A673 (cell line): Measurements from ENCODE around the gene RNF26.

ENCODE experiments used
- EZH2 ChIP-seq: fragments of 200-600 bp; sonication (generic); IDR thresholded peaks from 2 replicates; pipeline ENCODE4 v1.6.1; 2017; ENCODE audit warnings: borderline replicate concordance, low read depth, mild to moderate bottlenecking, mixed read lengths, antibody characterized with exemption, low read length; ENCODE audit not compliant: poor library complexity, severe bottlenecking
- TF ChIP-seq, protein P1 (sequence below): fragments of 300-800, 200-600 bp; sonication (generic); conservative IDR thresholded peaks from 2 replicates; pipeline ENCODE4 v1.5.1; 2017; ENCODE audit warnings: low read depth, mild to moderate bottlenecking, antibody characterized with exemption, low read length, moderate library complexity, mixed read lengths

DNA sequence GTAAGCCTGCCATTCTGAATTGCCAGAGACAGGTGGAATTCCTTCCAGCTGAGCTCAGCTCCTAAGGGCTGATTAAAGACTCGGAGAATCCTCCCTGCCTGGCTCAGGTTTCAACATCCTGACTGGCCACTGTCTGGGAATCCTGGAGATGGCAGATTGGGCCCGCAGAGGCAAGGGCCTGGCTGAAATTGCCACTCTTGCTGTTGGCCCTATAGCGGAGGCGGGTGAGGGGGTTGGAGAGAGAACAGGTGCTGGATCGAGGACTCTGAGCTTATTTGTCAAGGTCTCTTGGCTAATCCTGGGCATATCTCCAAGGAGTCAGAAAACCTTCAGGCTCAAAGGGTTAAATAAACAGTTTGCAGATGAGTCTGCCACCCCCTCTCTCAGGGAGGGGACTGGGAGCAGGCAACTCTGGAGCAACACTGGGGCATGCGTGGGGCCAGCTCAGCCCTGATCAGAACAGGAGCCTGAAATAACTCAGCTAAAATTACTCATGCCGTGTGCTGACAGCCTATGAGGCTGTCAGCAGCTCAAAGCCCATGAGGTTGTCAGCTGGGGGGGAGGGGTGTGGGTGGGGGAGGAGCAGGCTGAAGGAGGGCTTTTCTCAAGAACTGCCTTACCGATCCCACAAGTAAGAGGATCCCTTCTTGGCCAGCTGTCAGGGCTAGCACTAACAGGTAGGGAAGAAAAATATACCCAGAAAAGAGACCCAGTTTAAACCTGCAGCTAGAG, 26.9 kb downstream of the RNF26 start:
- TF ChIP-seq, protein P1, sequence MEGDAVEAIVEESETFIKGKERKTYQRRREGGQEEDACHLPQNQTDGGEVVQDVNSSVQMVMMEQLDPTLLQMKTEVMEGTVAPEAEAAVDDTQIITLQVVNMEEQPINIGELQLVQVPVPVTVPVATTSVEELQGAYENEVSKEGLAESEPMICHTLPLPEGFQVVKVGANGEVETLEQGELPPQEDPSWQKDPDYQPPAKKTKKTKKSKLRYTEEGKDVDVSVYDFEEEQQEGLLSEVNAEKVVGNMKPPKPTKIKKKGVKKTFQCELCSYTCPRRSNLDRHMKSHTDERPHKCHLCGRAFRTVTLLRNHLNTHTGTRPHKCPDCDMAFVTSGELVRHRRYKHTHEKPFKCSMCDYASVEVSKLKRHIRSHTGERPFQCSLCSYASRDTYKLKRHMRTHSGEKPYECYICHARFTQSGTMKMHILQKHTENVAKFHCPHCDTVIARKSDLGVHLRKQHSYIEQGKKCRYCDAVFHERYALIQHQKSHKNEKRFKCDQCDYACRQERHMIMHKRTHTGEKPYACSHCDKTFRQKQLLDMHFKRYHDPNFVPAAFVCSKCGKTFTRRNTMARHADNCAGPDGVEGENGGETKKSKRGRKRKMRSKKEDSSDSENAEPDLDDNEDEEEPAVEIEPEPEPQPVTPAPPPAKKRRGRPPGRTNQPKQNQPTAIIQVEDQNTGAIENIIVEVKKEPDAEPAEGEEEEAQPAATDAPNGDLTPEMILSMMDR = no peak
- no peak for TF ChIP-seq EZH2
